Smooth muscle cell of the brain vasculature (primary cell): ENCODE results near the gene ODC1.

Source experiments
- DNase-seq: peaks from one replicate; pipeline ENCODE4 v3.0.0-alpha.2; 2012; ENCODE audit warnings: low read depth, low spot score

ODC1 gene

DNA sequence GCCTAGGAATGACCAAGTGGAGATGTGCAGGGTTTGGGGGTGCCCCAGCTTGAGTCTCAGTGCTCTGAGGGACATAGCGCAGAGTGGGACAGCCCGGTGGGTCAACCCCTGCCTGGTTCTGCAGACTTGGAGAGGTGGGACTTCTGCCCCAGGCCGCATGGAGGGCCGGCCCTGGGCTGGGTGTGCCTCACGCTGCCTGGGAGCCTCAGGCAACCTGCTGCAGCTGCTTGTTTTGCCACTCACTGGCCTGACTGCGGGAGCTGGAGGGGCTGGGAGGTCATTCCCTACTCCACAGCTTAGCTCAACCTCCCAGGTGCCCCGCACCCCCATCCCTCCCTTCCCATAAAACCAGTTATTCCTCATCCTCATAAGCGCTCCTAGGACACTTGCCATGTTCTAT lies 33.1 kb downstream of the ODC1 start:
- no peak for DNase-seq

DNA sequence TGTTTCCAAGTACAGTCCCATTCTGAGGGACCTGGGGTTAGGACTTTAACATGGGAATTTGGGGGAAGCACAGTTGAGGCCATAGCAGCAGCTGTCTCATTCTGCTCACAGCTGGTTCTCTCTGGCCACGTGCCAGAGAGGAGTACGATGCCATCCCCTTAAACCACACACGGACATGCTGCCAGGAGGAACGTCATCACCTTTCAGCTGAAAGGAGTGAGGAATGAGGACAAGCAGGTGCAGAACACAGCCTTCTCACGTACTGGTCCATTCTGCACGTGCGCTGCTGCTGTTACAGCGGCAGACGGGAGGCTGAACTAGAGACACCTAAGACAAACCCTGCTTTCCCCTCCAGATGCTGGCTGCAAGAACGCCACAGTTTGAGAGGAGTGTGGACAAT lies 33.5 kb downstream of the ODC1 start:
- no peak for DNase-seq

DNA sequence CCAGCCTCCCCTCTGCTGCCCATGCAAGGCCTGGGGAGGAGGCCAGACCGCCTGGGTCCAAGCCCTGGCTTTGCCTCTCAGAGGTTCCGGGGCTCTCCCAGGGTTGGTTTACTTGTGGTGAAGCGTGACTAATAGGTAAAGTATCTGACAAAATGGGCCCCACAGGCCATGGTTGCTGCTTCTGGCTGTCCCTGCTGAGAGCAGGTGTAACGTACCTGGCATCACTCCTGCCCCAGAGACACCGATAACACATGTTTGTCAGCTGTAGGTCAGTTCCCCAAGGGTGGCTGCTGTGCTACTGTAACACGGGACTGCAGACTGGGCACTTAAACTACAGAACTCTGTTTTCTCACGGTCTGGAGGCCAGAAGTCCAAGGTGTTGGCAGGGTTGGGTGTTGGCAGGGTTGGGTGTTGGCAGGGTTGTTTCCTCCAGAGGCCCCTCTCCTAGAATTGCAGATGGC lies 34.1 kb downstream of the ODC1 start:
- no peak for DNase-seq

DNA sequence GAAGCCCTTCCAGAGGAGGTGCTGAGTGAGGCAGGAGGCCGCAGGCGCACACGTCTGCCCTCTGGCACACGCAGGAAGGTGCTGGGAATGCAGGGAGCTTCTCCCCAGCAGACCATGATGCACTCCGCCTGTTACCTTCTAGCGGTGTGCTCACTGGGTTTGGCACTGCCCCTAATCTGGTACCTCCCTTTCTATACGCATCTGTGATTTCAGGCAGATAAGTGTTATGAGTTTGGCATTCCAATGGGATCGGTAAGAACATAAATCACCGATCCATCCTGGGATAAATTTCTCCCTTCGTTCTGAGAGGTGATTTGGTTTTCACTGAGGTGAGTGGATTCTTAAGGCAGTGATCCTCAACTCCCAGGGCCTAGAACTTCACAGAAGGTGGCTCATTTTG lies 34.6 kb downstream of the ODC1 start:
- DNase-seq: no peak

DNA sequence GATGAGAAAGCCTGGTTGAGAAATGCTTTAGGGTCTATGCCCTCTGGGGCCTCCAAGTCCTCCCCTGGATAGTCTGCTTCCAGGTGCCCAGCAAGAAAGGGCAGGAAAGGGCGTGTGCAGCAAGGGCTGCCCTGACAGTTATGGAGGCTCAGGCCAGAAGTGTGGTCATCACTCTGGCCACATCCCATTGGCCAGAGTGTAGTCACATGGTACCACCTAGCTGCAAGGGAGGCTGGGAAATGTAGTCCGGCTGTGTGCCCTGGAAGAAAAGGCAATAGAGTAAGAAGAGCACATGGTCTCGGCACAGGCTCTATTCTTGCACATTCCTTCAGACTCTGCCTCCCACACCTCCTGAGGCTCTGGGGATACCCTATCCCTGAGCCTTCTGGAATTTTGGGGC lies 35.7 kb downstream of the ODC1 start:
- DNase-seq: no peak

DNA sequence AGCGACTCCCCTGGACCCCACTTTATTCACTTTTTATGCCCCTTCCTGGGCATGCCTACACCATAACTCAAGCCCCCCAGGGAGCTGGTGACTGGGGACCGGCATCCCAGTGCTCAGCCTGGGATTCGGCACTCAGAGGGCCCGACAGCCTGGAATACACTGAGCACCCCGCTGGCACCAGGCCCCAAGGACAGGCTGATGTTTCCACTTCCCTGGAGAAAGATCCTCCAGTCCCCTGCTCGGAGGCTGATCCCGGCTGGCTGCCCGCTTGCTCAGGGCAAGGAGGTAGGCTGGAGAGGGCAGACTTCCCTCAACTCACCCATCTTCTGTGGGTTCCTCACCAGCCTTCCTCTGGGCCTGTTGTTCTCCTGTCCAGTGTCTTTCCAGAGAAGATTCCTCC lies 36.6 kb downstream of the ODC1 start:
- DNase-seq: no peak

DNA sequence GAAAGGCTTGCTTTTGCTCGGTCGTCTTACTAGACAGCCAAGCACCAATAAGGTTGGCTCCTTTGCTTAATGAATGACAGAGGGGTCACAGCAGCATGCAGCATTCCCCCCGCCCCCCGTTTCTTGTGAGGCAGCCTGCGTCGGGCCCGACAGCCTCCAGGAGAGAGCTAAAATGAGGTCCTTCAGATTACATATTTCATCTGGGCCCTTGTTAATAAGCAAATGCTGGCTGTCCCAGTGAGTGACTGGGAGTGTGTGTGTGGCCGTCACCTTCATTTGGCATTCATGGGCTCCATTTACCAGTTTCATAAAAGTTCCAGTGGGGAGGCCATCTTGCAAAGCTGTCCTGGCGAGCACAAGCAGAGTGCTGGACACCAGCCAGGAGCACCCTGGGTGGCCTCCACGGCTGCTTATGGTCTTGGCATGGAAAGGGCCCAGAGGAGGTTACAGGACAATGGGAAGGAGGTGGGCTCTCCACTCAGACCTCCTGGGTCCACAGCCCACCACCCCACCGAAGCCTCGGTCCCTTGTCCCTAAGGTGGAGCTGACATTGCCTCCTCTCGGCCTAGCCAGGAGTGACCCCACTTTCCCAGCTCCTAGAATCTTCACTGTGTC lies 37.2 kb downstream of the ODC1 start:
- no peak for DNase-seq

DNA sequence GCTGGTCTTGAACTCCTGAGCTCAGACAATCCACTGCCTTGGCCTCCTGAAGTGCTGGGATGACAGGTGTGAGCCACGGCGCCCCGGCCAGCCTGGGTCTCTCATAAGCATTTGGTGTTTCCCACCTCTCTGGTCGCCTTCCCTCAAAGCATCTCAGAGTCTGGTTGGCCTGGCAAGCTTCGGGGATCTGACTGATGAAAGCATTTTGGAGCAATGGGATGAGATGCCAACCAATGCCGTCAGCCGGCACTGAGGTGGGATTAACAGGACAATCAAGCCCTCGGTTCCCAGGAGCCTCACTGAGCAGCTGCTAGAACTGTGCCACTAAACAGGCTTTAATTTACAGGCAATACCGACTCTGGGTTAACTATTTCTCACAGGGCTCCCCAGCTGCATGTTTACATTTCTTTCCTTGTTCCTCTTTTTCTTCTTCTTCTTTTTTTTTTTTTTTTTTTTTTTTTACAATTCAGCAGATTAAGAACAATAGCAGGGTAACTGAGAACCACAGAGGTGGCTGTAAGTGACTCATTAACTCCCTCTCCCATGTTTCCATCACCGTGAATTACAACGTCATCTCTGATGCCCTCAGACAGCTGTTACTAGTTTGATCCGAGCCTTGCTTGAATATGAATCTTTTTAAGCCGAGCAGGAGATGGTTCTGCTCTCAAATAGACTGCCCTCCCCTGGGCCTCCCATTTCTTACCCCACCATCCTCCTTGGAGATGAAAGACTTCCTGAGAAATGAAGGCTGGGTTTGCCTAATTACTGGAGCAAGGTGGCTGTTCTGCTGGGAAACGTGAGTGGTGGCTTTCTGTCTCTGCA lies 37.9 kb downstream of the ODC1 start:
- DNase-seq: no peak

DNA sequence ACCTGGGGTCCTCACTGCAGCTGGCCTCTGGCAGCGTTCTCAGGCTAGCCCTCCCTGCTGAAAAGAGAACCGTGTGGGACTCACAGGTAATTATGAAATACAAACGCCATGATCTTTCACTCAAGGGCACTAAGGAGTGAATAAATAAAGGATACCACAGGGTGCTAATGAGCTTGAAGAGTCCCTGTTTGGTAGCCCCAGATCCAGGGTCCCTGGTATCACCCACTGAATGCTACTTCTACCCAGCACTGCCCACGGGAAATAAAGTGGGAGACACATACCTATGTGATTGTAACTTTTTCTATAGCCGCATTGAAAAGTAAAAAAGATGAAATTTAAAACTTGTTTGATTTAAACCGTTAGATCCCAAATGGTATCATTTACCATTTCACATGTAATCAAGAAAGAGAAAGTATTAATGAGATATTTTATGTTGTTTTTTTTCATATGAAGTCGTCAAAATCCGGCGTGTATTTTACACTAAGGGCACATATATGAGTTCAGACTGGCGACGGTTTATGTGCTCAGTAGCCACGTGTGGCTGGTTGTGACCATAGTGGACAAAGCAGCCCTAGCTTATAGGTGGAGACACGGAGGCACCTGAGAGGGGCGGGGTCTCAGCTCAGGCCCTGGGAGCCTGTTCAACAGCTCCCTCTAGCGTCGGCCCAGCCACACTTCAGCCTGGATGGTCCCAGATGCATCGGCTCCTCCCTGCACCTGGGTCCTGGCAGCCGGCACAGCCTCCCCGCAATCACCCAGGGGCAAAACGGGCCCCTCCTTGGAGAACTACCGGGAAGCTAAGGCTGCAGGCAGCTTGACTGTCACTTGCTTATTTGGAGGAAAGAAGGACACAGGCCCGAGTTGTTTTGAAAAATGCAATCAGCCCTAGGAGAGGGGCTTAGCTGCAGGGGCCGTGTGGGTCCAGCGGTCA lies 39.2 kb downstream of the ODC1 start:
- DNase-seq: no peak

DNA sequence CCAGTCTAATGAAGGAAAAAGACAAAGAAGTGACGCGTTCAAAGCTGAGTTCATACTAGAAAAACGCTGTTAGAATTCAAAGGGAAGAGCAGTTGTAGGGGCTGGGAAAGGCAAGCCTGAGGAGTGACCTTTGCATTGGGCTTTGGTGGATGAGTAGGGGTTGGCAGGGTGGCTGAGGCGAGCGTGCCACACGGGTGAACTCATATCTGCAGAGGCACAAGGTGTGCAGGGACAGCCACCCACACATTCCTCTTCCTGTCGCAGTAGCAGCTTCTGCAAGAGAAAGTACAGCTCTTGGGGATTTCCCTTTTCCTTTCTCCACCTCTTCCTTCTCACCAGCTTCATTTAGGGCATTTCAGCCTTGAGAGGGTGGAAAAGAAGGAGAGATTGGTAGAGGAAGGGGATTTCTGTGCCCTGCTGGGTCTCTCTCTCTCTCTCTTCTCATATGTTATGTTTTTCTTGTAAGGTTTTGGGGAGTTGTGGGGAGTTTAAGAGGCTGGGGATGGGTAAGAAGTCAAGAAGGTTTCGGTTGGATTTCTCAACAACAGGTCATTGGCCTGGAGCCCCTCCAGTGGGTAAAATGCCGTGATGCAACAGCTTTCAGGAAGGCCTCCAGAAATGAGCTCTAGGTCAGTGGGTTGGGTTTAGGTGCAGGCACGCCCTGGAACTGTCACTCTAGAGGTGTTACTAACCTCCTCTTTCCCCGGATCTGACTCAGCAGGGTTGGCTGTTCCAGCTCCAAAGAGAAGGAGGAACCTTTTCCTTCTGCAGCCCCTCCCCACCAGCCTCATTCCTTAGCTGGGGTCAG lies 40.1 kb downstream of the ODC1 start:
- no peak for DNase-seq

DNA sequence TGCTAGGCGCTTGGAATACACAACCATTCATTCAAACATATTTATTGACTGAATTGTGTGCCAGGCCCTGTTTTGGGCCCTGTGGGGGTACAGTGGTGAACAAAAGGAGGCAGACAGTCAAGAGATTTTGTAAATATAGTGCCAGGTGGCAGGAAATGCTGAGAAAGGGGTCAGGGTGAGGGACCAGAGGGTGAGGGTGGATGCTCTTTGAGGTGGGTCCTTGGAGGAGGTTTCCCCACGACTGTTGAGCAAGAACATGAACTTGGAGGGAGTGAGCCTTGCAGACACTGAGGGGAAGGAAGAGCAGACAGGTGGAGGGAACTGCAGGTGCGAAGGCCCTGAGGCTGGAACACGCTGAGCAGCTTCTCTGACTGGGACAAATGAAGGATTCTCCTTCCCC lies 40.7 kb downstream of the ODC1 start:
- DNase-seq: no peak

DNA sequence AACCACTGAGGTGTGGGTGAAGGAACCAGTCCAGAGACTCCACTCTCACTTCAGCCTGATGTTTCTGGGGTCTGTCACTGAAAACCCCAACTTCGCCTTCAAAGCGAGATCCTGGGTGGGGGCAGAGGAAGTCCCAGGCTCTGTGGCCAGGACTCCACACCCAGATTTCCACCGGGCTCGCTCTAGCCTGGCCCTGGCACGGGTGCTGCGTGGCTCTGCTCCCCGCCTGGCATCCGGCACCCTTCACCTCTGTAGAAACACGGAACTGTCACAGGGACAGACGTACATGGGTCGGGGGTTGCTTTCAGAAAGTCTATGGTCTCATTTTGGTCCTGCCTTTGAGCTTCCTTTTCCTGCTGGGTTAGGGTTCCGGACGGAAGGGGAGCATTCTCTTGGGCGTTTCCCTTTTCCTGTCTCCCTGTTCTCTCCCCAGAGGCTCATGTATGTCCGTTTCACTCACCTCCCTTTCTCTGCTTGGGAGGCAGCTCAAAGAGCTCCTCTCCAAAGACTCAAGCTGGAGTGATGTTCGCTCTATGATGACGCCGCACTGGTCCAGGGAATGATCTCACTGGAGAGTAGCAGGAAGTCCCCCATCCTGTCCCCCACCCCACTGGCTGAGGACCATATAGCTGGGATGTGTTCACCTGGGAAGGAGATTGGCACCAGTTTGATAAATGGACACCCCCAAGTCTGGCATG lies 41.5 kb downstream of the ODC1 start:
- DNase-seq: no peak

DNA sequence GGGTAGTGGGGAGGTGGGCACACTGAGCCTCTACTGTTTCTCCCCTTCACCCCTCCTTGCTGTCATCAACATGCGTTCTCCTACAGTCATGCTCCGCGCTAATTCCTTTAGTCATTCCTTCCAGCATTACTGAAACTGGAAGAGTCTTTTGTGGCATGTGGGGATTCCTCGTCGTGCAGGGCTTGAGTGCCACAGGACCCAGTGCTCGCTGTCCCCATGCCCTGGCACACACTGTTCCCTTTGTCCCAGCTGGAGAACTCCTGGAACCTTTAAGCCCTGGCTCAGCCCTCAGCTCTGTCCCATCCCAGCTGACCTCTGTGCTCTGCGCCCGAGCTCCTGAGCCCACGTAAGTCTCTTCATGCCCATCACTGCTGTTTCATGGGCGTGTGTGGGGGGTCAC lies 42.1 kb downstream of the ODC1 start:
- no peak for DNase-seq

DNA sequence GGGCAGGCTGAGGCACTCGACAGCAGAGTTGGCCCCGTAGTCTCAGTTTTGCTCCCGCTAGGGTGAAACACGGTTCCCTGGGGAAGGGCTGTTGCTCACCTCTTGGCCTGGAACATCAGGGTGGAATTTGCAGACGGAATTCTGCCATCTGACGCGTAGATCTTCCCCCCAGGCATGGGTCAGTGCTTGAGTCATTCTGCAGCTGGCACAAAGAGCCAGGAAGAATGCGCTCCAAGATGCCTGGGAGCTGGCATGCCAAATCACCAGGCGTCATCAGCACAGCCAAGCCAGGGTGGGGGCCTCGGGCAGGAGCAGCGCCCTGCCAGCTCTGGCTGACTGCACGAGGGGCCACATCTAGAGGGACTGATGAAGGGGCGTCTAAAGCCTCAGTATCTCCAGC lies 42.7 kb downstream of the ODC1 start:
- peak; percentile 57 for DNase-seq

DNA sequence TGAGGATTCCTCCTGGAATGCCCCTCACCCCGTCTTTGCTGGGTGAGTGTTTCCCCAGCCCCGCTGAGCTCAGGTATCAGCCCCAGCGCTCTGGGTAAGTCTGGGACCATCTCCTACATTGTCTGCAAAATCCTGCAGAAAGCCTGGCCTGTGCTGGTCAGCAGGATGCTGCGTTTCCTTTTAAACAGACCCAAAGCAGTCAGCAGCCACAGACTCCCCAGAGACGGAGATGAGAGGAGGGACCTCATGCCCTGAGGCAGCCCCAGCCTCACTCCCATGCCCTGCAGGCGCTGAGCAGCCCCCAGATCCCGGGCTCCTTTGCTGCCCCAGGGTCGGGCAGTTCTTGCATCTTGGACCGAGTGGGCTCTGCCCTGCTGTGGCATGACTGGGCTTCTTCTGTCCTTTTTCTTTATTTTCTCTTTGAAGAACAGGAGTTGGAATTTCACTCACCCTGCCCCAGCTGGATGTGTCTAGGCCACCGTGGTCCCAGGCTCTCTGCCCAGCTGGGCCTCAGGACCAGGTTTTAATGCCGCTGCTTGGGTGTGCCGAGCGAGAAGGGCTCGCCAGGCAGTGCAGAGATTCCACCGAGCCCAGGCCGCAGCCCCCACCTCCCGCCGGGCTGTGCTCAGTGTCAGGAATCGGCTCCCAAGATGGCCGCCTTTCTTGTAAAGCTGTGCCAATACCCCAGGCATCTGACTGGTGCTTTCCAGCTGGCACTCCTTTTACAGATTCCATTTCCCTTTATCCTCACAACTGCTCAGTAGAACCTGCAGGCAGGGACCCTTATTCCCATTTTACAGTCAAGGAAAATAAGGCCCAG lies 43.6 kb downstream of the ODC1 start:
- peak; percentile 61 for DNase-seq

DNA sequence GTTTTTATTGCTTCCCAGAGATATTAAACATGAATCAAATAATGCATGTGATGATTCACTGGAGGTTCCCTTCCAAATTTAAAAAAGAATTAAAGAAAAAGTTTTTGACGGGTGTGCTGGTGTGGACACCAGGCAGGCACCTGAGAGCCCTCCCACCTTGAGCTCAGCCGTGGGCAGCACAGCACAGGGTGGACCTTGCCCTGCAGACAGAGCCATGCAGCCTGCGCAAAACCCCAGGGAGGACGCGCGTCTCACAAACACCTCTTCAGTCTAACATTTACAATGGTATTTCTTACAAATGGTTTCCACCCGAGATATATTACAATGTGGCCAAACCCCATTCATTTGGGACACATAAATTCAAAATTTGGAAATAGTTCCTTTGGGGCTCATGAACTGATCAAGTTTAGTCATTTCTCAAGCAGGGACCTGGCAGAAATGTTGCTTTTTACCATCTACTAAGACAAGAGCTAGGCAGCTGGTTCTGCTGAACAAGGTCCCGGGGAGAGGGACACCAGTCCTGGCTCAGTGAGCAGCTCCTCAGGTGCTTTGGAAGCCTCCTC lies 45.4 kb downstream of the ODC1 start:
- DNase-seq: no peak

DNA sequence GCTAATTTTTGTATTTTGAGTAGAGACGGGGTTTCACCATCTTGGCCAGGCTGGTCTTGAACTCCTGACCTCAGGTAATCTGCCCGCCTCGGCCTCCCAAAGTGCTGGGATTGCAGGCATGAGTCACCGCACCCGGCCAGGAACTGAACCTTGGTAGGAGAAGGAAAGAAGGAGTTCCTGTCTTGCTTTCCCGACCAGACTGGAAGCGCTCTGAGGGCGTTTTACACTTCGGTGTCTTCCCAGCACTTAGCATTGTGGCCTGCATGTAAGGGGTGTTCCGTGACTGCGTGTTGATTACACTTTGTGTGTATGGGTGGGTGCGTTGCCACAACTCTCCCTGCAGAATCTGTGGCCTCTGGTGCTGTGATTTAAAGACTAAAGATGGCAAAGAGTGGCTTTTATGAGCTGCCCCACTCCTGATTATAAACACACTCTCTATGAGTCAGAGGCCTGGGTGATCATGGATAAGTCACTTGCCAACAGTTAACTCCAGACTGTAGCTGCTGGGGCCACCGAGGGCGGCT lies 46.0 kb downstream of the ODC1 start:
- DNase-seq: no peak

DNA sequence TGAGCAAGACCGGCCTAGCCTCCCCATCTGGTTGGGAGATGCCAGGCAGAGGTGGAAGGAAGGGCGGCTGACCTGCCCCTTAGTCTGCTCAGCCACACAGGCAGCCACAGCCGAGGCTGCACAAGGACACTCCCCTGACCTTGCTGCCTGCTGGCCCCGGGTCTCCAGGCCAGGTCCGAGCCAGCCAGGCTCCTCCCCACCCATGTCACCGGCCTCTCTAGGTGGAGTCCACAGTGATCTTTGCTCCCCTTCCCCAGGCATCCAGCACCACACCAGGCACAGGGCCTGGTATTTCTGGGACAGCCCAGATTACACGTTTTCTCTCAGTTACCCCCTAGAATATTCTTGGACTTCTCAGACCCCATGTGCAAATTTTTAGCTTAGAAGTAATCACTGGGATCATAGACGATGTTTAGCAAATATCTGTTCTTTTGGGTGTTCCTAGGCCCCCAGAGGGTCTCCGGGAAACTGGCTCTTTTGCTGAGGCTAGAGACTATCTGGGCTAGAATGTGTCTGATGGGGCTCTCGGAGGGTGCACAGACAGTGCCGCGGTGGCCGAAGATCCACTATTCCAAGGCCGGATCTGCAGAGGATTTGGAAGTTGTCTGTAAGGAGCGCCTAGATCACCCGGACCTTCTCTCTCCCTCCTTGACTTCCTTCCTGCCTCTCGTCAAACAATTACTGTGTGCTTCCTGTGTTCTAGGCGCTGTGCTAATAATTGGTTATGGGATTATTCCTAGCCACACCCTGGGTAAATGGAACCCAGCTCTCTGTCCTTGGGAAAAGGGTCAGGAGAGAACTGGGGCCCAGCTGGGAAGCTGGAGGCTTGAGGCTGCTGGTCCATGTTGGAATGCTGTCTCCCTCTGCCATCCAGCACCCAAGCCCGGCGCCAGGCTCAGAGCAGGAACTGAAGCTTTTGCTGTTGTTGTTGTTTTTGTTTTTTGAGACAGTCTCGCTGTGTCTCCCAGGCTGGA lies 46.9 kb downstream of the ODC1 start:
- DNase-seq: no peak
